HepG2 (cell line): ENCODE measurements around the gene NEDD4. TPM values are rescaled to one million over a fixed set of nuclear protein-coding genes. Genes with fewer than 3 reads are reported as not detected.

Source experiments
- DNMT1 ChIP-seq: sonication (generic); formaldehyde crosslinking; IDR thresholded peaks from 2 replicates; pipeline ENCODE4 v1.5.1; 2020; ENCODE audit warnings: mild to moderate bottlenecking, missing genetic modification reagents
- FOXA1 ChIP-seq, 2 experiments: fragments of 450-650 bp in 1 of 2; sonication (generic) in 1 of 2; formaldehyde crosslinking in 1 of 2; IDR thresholded peaks; 2 replicates each; pipeline versions ENCODE4 v1.4.0 to v1.6.1; 2016 to 2020; ENCODE audit warnings: missing genetic modification reagents in 1 of 2
- HOXA9 ChIP-seq: sonication (generic); formaldehyde crosslinking; IDR thresholded peaks from 2 replicates; pipeline ENCODE4 v1.8.1; 2022; ENCODE audit warnings: missing genetic modification reagents, mild to moderate bottlenecking, moderate library complexity, borderline replicate concordance
- KDM6A ChIP-seq: IDR thresholded peaks from 2 replicates; pipeline ENCODE4 v1.6.1; 2016; ENCODE audit warnings: low read depth
- SOX5 ChIP-seq: IDR thresholded peaks from 2 replicates; pipeline ENCODE4 v1.6.1; 2016; ENCODE audit warnings: borderline replicate concordance
- SOX6 ChIP-seq, 2 experiments: fragments of 450-650 bp in 1 of 2; sonication (generic) in 1 of 2; formaldehyde crosslinking in 1 of 2; IDR thresholded peaks; 2 replicates each; pipeline versions ENCODE4 v1.4.0 to v1.6.1; 2017 to 2020; ENCODE audit warnings: antibody characterized with exemption in 1 of 2, mild to moderate bottlenecking in 1 of 2, missing genetic modification reagents in 1 of 2
- TBP ChIP-seq: sonication (generic); formaldehyde crosslinking; IDR thresholded peaks from 2 replicates; pipeline ENCODE4 v1.5.0; 2020; ENCODE audit warnings: missing genetic modification reagents
- WIZ ChIP-seq: sonication (generic); formaldehyde crosslinking; IDR thresholded peaks from 2 replicates; pipeline ENCODE4 v1.5.1; 2020; ENCODE audit warnings: mild to moderate bottlenecking, missing genetic modification reagents
- ZNF12 ChIP-seq: sonication (generic); formaldehyde crosslinking; IDR thresholded peaks from 2 replicates; pipeline ENCODE4 v1.5.0; 2020; ENCODE audit warnings: missing genetic modification reagents
- ZNF180 ChIP-seq: sonication (generic); formaldehyde crosslinking; IDR thresholded peaks from 2 replicates; pipeline ENCODE4 v1.4.0; 2020; ENCODE audit warnings: low read depth, missing genetic modification reagents, borderline replicate concordance
- ZNF33A ChIP-seq: sonication (generic); formaldehyde crosslinking; IDR thresholded peaks from 2 replicates; pipeline ENCODE4 v1.5.1; 2020; ENCODE audit warnings: missing genetic modification reagents, mild to moderate bottlenecking, moderate library complexity, borderline replicate concordance
- ZNF605 ChIP-seq: sonication (generic); formaldehyde crosslinking; IDR thresholded peaks from 2 replicates; pipeline ENCODE4 v1.8.0; 2022; ENCODE audit warnings: mild to moderate bottlenecking, missing genetic modification reagents
- ZNF772 ChIP-seq: sonication (generic); formaldehyde crosslinking; IDR thresholded peaks from 2 replicates; pipeline ENCODE4 v1.5.0; 2020; ENCODE audit warnings: mild to moderate bottlenecking, missing genetic modification reagents
- polyA plus RNA-seq, 8 experiments: library from polyadenylated mRNA; depleted of rRNA in 3 of 8; stranded (reverse) in 7 of 8; unstranded in 1 of 8; fragments of >200 nt; fragmentation: Illumina TruSeq in 4 of 8; extraction: Trizol in 4 of 8; gene quantifications; 2 replicates each; pipeline versions ENCODE4 v1.2.1 to v1.2.3, GENCODE V29; 2011 to 2016; ENCODE audit warnings: low read depth in 4 of 8, missing spikeins in 1 of 8, mixed read lengths in 1 of 8; ENCODE audit not compliant: insufficient read depth in 1 of 8
- total RNA-seq, 5 experiments: library from RNA; depleted of rRNA; stranded (reverse); fragments of >200 nt; fragmentation: Illumina TruSeq; extraction: Trizol; gene quantifications; 2 replicates each; pipeline ENCODE4 v1.2.3, GENCODE V29; 2016; ENCODE audit warnings: low read depth in 1 of 5
- TF ChIP-seq, protein P1 (sequence below), 2 experiments: sonication (generic) in 1 of 2; formaldehyde crosslinking in 1 of 2; IDR thresholded peaks; 2 replicates each; pipeline versions ENCODE4 v1.6.1 to v1.9.0; 2014 to 2022; ENCODE audit warnings: antibody characterized with exemption in 1 of 2, borderline replicate concordance in 1 of 2, inconsistent platforms in 1 of 2, low read depth in 1 of 2, missing genetic modification reagents in 1 of 2
- TF ChIP-seq, protein P2 (sequence below): sonication (generic); formaldehyde crosslinking; IDR thresholded peaks from 2 replicates; pipeline ENCODE4 v1.9.0; 2021; ENCODE audit warnings: missing genetic modification reagents, borderline replicate concordance
- TF ChIP-seq, protein P3 (sequence below): sonication (generic); formaldehyde crosslinking; IDR thresholded peaks from 2 replicates; pipeline ENCODE4 v1.4.0; 2020; ENCODE audit warnings: mild to moderate bottlenecking, missing genetic modification reagents
- TF ChIP-seq, protein P4 (sequence below): sonication (generic); formaldehyde crosslinking; IDR thresholded peaks from 2 replicates; pipeline ENCODE4 v1.4.0; 2020; ENCODE audit warnings: missing genetic modification reagents
- TF ChIP-seq, protein P5 (sequence below), 2 experiments: fragments of 450-650 bp in 1 of 2; sonication (generic) in 1 of 2; formaldehyde crosslinking; IDR thresholded peaks; 2 replicates each; pipeline versions ENCODE4 v1.5.0 to v1.8.0; 2020 to 2022; ENCODE audit warnings: mild to moderate bottlenecking in 1 of 2, missing genetic modification reagents in 1 of 2

The NEDD4 gene
- total and polyA plus RNA-seq, 2 of the 13 experiments (the other 11 are each of a cell fraction or from before 2014, with no cell fraction given): 10.4 to 13.0 TPM

DNA sequence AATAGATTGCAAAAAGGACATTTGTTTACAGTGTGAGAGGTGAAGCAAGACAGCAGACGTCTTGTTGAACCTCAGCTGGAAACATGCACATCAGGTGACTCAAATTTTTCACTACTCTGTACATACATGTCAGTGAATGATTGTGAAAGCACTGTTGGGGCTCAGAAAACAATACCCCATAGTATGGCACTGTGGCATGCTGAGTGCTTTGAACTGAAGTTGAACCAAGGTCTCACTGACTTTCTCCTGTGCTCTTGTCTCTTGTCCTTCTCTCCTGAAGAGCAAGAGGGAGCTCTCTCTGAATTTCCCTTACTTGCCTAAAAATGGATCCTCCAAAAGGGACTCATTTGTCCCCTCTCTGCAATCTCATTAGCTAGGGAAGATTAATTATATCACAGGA lies 24.5 kb upstream of the NEDD4 start (continued):
- TF ChIP-seq ZNF12 (0 out of 2 replicates have a peak, but pooled peaks have one; percentile 33), KDM6A (CRISPR knock-in tag) (no peak), ZNF180 (CRISPR knock-in tag) (no peak), SOX5 (CRISPR knock-in tag) (peak; percentile 86), ZNF772 (no peak), SOX6 (IDR thresholded peaks at IDR 0.05) (no peak), SOX6 (CRISPR knock-in tag; IDR thresholded peaks at IDR 0.05) (peak; percentile 87), HOXA9 (CRISPR knock-in tag) (no peak), TBP (no peak), ZNF605 (CRISPR knock-in tag) (no peak), ZNF33A (CRISPR knock-in tag) (no peak), WIZ (CRISPR knock-in tag) (no peak), FOXA1 (IDR thresholded peaks at IDR 0.05) (no peak), FOXA1 (CRISPR knock-in tag; IDR thresholded peaks at IDR 0.05) (peak; percentile 27; the same call in 1 of the 2 replicates), DNMT1 (CRISPR knock-in tag) (no peak)
- TF ChIP-seq, protein P1, sequence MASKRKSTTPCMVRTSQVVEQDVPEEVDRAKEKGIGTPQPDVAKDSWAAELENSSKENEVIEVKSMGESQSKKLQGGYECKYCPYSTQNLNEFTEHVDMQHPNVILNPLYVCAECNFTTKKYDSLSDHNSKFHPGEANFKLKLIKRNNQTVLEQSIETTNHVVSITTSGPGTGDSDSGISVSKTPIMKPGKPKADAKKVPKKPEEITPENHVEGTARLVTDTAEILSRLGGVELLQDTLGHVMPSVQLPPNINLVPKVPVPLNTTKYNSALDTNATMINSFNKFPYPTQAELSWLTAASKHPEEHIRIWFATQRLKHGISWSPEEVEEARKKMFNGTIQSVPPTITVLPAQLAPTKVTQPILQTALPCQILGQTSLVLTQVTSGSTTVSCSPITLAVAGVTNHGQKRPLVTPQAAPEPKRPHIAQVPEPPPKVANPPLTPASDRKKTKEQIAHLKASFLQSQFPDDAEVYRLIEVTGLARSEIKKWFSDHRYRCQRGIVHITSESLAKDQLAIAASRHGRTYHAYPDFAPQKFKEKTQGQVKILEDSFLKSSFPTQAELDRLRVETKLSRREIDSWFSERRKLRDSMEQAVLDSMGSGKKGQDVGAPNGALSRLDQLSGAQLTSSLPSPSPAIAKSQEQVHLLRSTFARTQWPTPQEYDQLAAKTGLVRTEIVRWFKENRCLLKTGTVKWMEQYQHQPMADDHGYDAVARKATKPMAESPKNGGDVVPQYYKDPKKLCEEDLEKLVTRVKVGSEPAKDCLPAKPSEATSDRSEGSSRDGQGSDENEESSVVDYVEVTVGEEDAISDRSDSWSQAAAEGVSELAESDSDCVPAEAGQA (IDR thresholded peaks at IDR 0.05; ENCODE audit: low read depth): no peak
- TF ChIP-seq, protein P1 (CRISPR knock-in tag; IDR thresholded peaks at IDR 0.05; ENCODE audit: borderline replicate concordance): no peak
- TF ChIP-seq, protein P2, sequence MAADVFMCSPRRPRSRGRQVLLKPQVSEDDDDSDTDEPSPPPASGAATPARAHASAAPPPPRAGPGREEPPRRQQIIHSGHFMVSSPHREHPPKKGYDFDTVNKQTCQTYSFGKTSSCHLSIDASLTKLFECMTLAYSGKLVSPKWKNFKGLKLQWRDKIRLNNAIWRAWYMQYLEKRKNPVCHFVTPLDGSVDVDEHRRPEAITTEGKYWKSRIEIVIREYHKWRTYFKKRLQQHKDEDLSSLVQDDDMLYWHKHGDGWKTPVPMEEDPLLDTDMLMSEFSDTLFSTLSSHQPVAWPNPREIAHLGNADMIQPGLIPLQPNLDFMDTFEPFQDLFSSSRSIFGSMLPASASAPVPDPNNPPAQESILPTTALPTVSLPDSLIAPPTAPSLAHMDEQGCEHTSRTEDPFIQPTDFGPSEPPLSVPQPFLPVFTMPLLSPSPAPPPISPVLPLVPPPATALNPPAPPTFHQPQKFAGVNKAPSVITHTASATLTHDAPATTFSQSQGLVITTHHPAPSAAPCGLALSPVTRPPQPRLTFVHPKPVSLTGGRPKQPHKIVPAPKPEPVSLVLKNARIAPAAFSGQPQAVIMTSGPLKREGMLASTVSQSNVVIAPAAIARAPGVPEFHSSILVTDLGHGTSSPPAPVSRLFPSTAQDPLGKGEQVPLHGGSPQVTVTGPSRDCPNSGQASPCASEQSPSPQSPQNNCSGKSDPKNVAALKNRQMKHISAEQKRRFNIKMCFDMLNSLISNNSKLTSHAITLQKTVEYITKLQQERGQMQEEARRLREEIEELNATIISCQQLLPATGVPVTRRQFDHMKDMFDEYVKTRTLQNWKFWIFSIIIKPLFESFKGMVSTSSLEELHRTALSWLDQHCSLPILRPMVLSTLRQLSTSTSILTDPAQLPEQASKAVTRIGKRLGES (CRISPR knock-in tag): no peak
- TF ChIP-seq, protein P3, sequence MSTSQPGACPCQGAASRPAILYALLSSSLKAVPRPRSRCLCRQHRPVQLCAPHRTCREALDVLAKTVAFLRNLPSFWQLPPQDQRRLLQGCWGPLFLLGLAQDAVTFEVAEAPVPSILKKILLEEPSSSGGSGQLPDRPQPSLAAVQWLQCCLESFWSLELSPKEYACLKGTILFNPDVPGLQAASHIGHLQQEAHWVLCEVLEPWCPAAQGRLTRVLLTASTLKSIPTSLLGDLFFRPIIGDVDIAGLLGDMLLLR: no peak
- TF ChIP-seq, protein P4, sequence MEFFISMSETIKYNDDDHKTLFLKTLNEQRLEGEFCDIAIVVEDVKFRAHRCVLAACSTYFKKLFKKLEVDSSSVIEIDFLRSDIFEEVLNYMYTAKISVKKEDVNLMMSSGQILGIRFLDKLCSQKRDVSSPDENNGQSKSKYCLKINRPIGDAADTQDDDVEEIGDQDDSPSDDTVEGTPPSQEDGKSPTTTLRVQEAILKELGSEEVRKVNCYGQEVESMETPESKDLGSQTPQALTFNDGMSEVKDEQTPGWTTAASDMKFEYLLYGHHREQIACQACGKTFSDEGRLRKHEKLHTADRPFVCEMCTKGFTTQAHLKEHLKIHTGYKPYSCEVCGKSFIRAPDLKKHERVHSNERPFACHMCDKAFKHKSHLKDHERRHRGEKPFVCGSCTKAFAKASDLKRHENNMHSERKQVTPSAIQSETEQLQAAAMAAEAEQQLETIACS (CRISPR knock-in tag): no peak
- TF ChIP-seq, protein P5, sequence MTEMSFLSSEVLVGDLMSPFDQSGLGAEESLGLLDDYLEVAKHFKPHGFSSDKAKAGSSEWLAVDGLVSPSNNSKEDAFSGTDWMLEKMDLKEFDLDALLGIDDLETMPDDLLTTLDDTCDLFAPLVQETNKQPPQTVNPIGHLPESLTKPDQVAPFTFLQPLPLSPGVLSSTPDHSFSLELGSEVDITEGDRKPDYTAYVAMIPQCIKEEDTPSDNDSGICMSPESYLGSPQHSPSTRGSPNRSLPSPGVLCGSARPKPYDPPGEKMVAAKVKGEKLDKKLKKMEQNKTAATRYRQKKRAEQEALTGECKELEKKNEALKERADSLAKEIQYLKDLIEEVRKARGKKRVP (CRISPR knock-in tag; IDR thresholded peaks at IDR 0.05): peak in 1 of 2 experiments; percentile 58; a peak in 1 of 4 replicates
